Gastrocnemius medialis (tissue), 4 donors: ENCODE results near the gene PEX5L. TPM values are rescaled to one million over a fixed set of nuclear protein-coding genes. Genes with fewer than 3 reads are reported as not detected.

Source experiments
- ATAC-seq, 2 donors: fragments of 150-250 bp; one replicate each; pipeline ENCODE4 v1.9.1; 2016
- DNase-seq, 2 donors: peaks; one replicate each; pipeline ENCODE4 v3.0.0-alpha.2; 2019
- H3K27ac ChIP-seq, 4 donors: fragments of 200-600 bp; sonication (generic); 1 replicate in 1 of 4; 2 replicates in 3 of 4; pipeline ENCODE4 v1.5.1; 2016 to 2018; ENCODE audit warnings: mild to moderate bottlenecking in 2 of 4, moderate library complexity in 1 of 4
- H3K27me3 ChIP-seq, 3 donors: fragments of 200-600 bp; sonication (generic) in 2 of 3; 1 replicate in 1 of 3; 2 replicates in 2 of 3; pipeline versions ENCODE4 v1.5.1 to v1.6.0; 2016 to 2019; ENCODE audit warnings: mild to moderate bottlenecking in 1 of 3, moderate library complexity in 1 of 3
- H3K36me3 ChIP-seq, 2 donors: fragments of 200-600 bp; sonication (generic) in 1 of 2; one replicate each; pipeline ENCODE4 v1.5.1; 2017 to 2018
- H3K4me1 ChIP-seq, 2 donors: fragments of 200-600 bp; sonication (generic) in 1 of 2; one replicate each; pipeline ENCODE4 v1.5.1; 2016 to 2017; ENCODE audit warnings: mild to moderate bottlenecking in 2 of 2
- H3K4me3 ChIP-seq, 4 donors: fragments of 200-600 bp; sonication (generic) in 3 of 4; 1 replicate in 1 of 4; 2 replicates in 3 of 4; pipeline ENCODE4 v1.5.1; 2016 to 2019; ENCODE audit warnings: mild to moderate bottlenecking in 2 of 4
- H3K9me3 ChIP-seq, 3 donors: fragments of 200-600 bp; sonication (generic) in 2 of 3; 1 replicate in 1 of 3; 2 replicates in 2 of 3; pipeline ENCODE4 v1.5.1; 2016 to 2019
- CTCF ChIP-seq, 5 experiments: fragments of 450-650 bp in 3 of 5; fragments of 200-600 bp in 2 of 5; sonication (generic) in 2 of 5; IDR thresholded peaks in 4 of 5; conservative IDR thresholded peaks in 1 of 5; 1 replicate in 4 of 5; 2 replicates in 1 of 5; pipeline ENCODE4 v1.5.1; 2016 to 2019; ENCODE audit warnings: antibody characterized with exemption in 5 of 5, mild to moderate bottlenecking in 3 of 5, moderate library complexity in 3 of 5
- POLR2A ChIP-seq, 2 donors: fragments of 450-650 bp; IDR thresholded peaks; one replicate each; pipeline ENCODE4 v1.6.1; 2017; ENCODE audit warnings: antibody characterized with exemption in 2 of 2, mild to moderate bottlenecking in 2 of 2, moderate library complexity in 2 of 2
- in situ Hi-C, 4 donors: fragments of 200-750 bp; cut with MboI; loops; one replicate each; pipeline versions ENCODE4 v1.15.0 to v1.8.0; 2017; ENCODE audit warnings: low sequenced_read_pairs in 4 of 4
- intact Hi-C: fragments of 100-400 bp; cut with DNase I; formaldehyde crosslinking; loops from one replicate; pipeline ENCODE4 v1.15.1; 2023; ENCODE audit warnings: low total_unique reads
- total RNA-seq, 4 donors: library from RNA; depleted of rRNA; stranded (reverse); fragments of >200 nt; gene quantifications; one replicate each; pipeline versions ENCODE4 v1.1.0 to v1.2.3, GENCODE V29; 2016

The PEX5L gene
- total RNA-seq, 4 donors from 2014 or later = 0.16 TPM; not detected in 3

GRCh38 chr3:180004542-180004941, 32.2 kb downstream of the PEX5L start:
- in situ Hi-C loops = no loop called here

GRCh38 chr3:180002006-180002405, 34.7 kb downstream of the PEX5L start:
- in situ Hi-C loops = no loop called here
- Histone ChIP-seq H3K36me3 (no peaks in the 10 kb centered on the region), H3K27ac (no peak overlapping the region), H3K27me3 (no peaks in the 10 kb centered on the region), H3K4me3 (no peak overlapping the region), H3K4me1 (no peaks in the 10 kb centered on the region), H3K9me3 (no peaks in the 10 kb centered on the region)
- ATAC-seq = no peak
- intact Hi-C loops = no loop called here
- TF ChIP-seq CTCF (IDR thresholded peaks at IDR 0.05 in 4 of 5, conservative IDR thresholded peaks at IDR 0.05 in 1 of 5) = no peak
- no peak for TF ChIP-seq POLR2A (IDR thresholded peaks at IDR 0.05)
- no peak for DNase-seq

More at GRCh38 chr3:180004542-180004941, 32.2 kb downstream of the PEX5L start:
- peaks cover 0 to 5% (median 0%) of the 10 kb centered on the region in 3 donors for H3K9me3 ChIP-seq
- no peak for DNase-seq
- no peak for ATAC-seq
- no peak overlapping the region for H3K27ac ChIP-seq
- H3K4me1 ChIP-seq = no peaks in the 10 kb centered on the region
- H3K4me3 ChIP-seq = no peak overlapping the region
- TF ChIP-seq CTCF (IDR thresholded peaks at IDR 0.05 in 4 of 5, conservative IDR thresholded peaks at IDR 0.05 in 1 of 5) = no peak
- no peak for TF ChIP-seq POLR2A (IDR thresholded peaks at IDR 0.05)
- H3K27me3 ChIP-seq = no peaks in the 10 kb centered on the region
- intact Hi-C loops = no loop called here
- no peaks in the 10 kb centered on the region for H3K36me3 ChIP-seq

GRCh38 chr3:180000500-180000899, 36.2 kb downstream of the PEX5L start:
- Histone ChIP-seq H3K27me3 (no peaks in the 10 kb centered on the region), H3K36me3 (no peaks in the 10 kb centered on the region), H3K27ac (no peak overlapping the region), H3K9me3 (no peaks in the 10 kb centered on the region), H3K4me3 (no peak overlapping the region), H3K4me1 (no peaks in the 10 kb centered on the region)
- TF ChIP-seq POLR2A (IDR thresholded peaks at IDR 0.05) = no peak
- no peak for TF ChIP-seq CTCF (IDR thresholded peaks at IDR 0.05 in 4 of 5, conservative IDR thresholded peaks at IDR 0.05 in 1 of 5)
- ATAC-seq (no peak), DNase-seq (no peak)
- in situ Hi-C loops (no loop called here), intact Hi-C loops (no loop called here)

GRCh38 chr3:179995406-179995805, 41.3 kb downstream of the PEX5L start:
- Histone ChIP-seq H3K27ac (no peak overlapping the region), H3K9me3 (no peaks in the 10 kb centered on the region), H3K36me3 (no peaks in the 10 kb centered on the region), H3K4me1 (no peaks in the 10 kb centered on the region), H3K27me3 (no peaks in the 10 kb centered on the region), H3K4me3 (no peak overlapping the region)
- in situ Hi-C loops = no loop called here
- no peak for DNase-seq
- intact Hi-C loops = no loop called here
- no peak for TF ChIP-seq CTCF (IDR thresholded peaks at IDR 0.05 in 4 of 5, conservative IDR thresholded peaks at IDR 0.05 in 1 of 5)
- no peak for TF ChIP-seq POLR2A (IDR thresholded peaks at IDR 0.05)
- ATAC-seq = no peak

GRCh38 chr3:179991883-179992282, 44.9 kb downstream of the PEX5L start:
- intact Hi-C loops = no loop called here
- no peaks in the 10 kb centered on the region for H3K36me3 ChIP-seq
- DNase-seq (no peak), ATAC-seq (no peak)
- no peak overlapping the region for H3K4me3 ChIP-seq
- H3K27me3 ChIP-seq = no peaks in the 10 kb centered on the region
- H3K9me3 ChIP-seq = no peaks in the 10 kb centered on the region
- in situ Hi-C loops = no loop called here
- H3K27ac ChIP-seq = no peak overlapping the region
- no peaks in the 10 kb centered on the region for H3K4me1 ChIP-seq
- no peak for TF ChIP-seq POLR2A (IDR thresholded peaks at IDR 0.05)
- no peak for TF ChIP-seq CTCF (IDR thresholded peaks at IDR 0.05 in 4 of 5, conservative IDR thresholded peaks at IDR 0.05 in 1 of 5)
